Neuronal stem cell (in vitro differentiated cells): ENCODE data around the gene TNFSF15.

ENCODE experiments used
- DNase-seq: peaks from one replicate; pipeline ENCODE4 v3.0.0-alpha.2; 2013; ENCODE audit warnings: low spot score
- H2AFZ ChIP-seq: one replicate; pipeline ENCODE4 v1.6.1; 2013; ENCODE audit warnings: mild to moderate bottlenecking, low read length, inconsistent platforms
- H2AK5ac ChIP-seq: 2 replicates; pipeline ENCODE4 v1.6.1; 2013; ENCODE audit warnings: low read depth, mild to moderate bottlenecking, inconsistent platforms, low read length, moderate library complexity, mixed read lengths
- H2BK120ac ChIP-seq: 2 replicates; pipeline ENCODE4 v1.6.1; 2013; ENCODE audit warnings: low read depth, mild to moderate bottlenecking, inconsistent platforms, low read length, moderate library complexity, mixed read lengths
- H2BK12ac ChIP-seq: one replicate; pipeline ENCODE4 v1.6.1; 2013; ENCODE audit warnings: low read length, inconsistent platforms
- H2BK15ac ChIP-seq: 2 replicates; pipeline ENCODE4 v1.6.1; 2013; ENCODE audit warnings: mild to moderate bottlenecking, low read length, inconsistent platforms, mixed read lengths
- H2BK5ac ChIP-seq: one replicate; pipeline ENCODE4 v1.6.1; 2013; ENCODE audit warnings: inconsistent platforms, mild to moderate bottlenecking, low read length, moderate library complexity
- H3K14ac ChIP-seq: one replicate; pipeline ENCODE4 v1.6.1; 2013; ENCODE audit warnings: low read length, inconsistent platforms
- H3K18ac ChIP-seq: 2 replicates; pipeline ENCODE4 v1.6.1; 2013; ENCODE audit warnings: low read length, inconsistent platforms
- H3K23ac ChIP-seq: 2 replicates; pipeline ENCODE4 v1.6.1; 2013; ENCODE audit warnings: low read depth, mild to moderate bottlenecking, mixed read lengths, low read length, inconsistent platforms; ENCODE audit not compliant: poor library complexity
- H3K27ac ChIP-seq: replicated peaks from 3 replicates; pipeline ENCODE4 v1.5.1; 2013; ENCODE audit warnings: low read length, inconsistent platforms
- H3K27me3 ChIP-seq, 3 experiments: 2 replicates each; pipeline ENCODE4 v1.6.1; 2013; ENCODE audit warnings: low read length in 3 of 3, mild to moderate bottlenecking in 2 of 3, inconsistent platforms in 1 of 3, low read depth in 1 of 3, mixed read lengths in 1 of 3, moderate library complexity in 1 of 3; ENCODE audit not compliant: control insufficient read depth in 3 of 3, insufficient read depth in 3 of 3
- H3K36me3 ChIP-seq, 2 donors: replicated peaks in 1 of 2; 2 replicates each; pipeline ENCODE4 v1.6.1; 2013; ENCODE audit warnings: low read length in 2 of 2; ENCODE audit not compliant: control insufficient read depth in 2 of 2, insufficient read depth in 2 of 2
- H3K4ac ChIP-seq: 2 replicates; pipeline ENCODE4 v1.6.1; 2013; ENCODE audit warnings: inconsistent platforms, mild to moderate bottlenecking, low read length, moderate library complexity
- H3K4me1 ChIP-seq, 2 donors: 1 replicate in 1 of 2; 2 replicates in 1 of 2; pipeline ENCODE4 v1.6.1; 2013; ENCODE audit warnings: low read length in 2 of 2, low read depth in 1 of 2; ENCODE audit not compliant: control insufficient read depth in 2 of 2, insufficient read depth in 1 of 2
- H3K4me2 ChIP-seq: one replicate; pipeline ENCODE4 v1.6.1; 2013; ENCODE audit warnings: mild to moderate bottlenecking, low read length, inconsistent platforms; ENCODE audit not compliant: insufficient read depth, poor library complexity, severe bottlenecking
- H3K4me3 ChIP-seq, 2 donors: 2 replicates each; pipeline ENCODE4 v1.5.1; 2013; ENCODE audit warnings: low read length in 2 of 2, mild to moderate bottlenecking in 2 of 2, inconsistent platforms in 1 of 2, moderate library complexity in 1 of 2
- H3K79me1 ChIP-seq: one replicate; pipeline ENCODE4 v1.6.1; 2013; ENCODE audit warnings: low read depth, mild to moderate bottlenecking, inconsistent platforms, low read length, moderate library complexity
- H3K9ac ChIP-seq: one replicate; pipeline ENCODE4 v1.6.1; 2013; ENCODE audit warnings: mild to moderate bottlenecking, low read depth, low read length, inconsistent platforms; ENCODE audit not compliant: poor library complexity
- H3K9me3 ChIP-seq, 2 donors: replicated peaks in 1 of 2; 2 replicates each; pipeline versions ENCODE3 to v1.6.1; 2013; ENCODE audit warnings: low read length in 2 of 2, mild to moderate bottlenecking in 2 of 2, inconsistent platforms in 1 of 2, low read depth in 1 of 2, mixed read lengths in 1 of 2, moderate library complexity in 1 of 2; ENCODE audit not compliant: control insufficient read depth in 2 of 2, insufficient read depth in 1 of 2
- H4K8ac ChIP-seq: one replicate; pipeline ENCODE4 v1.6.1; 2013; ENCODE audit warnings: low read depth, mild to moderate bottlenecking, inconsistent platforms, low read length, moderate library complexity
- H4K91ac ChIP-seq: one replicate; pipeline ENCODE4 v1.6.1; 2013; ENCODE audit warnings: low read length, low read depth, mild to moderate bottlenecking, inconsistent platforms; ENCODE audit not compliant: poor library complexity
- WGBS, 2 donors: extraction: QIAGEN DNeasy Blood & Tissue Kit; methylation state at CpG; one replicate each; pipeline ENCODE4 v1.1.7; 2013; ENCODE audit warnings: missing lambda C conversion rate in 2 of 2, mixed read lengths in 1 of 2; ENCODE audit not compliant: insufficient read length in 2 of 2, insufficient replicate concordance in 1 of 2; ENCODE audit errors: extremely low coverage in 2 of 2; 5-methylcytosine and 5-hydroxymethylcytosine counted together

Gene TNFSF15

DNA sequence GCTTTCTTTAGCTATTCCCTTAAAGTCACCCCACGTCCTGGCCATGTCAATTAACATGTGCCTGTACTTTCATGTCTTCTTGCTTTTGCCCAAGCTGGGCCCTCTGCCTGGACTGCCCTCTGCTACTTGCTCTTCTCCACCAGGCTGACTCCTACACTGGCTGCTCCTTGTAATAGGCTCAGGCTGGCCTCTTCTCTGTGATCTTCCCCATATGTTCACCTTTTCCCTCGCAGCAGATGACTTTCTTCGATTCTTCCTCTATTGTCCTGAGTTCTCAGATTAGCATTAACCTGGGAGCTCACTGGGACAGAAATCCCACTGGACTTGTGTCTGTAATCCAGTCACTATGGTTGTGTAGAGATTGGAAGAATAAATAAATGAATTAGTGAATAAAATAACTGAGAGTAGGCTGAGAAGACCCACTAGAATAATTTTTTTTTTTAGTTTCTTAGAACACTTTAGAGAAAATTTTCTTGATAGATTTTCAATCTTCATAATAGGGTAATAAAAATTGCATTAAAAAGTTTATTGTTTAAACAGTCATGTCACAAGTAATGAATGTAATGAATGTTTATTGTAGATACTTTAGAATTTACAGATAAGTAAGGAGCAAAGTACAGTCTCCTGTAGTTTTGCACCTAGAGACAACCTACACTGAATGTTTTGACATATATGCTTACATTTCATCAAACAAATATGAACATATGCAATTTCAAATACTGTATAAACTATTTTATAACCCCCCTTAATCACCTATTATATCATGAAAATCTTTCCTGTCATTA, 47.4 kb upstream of the TNFSF15 start:
- Histone ChIP-seq H3K79me1 (no peaks in the 10 kb centered on the region), H2AK5ac (no peak overlapping the region), H3K9me3 (no peaks in the 10 kb centered on the region), H2AFZ (no peak overlapping the region), H3K23ac (no peak overlapping the region), H3K36me3 (no peaks in the 10 kb centered on the region), H4K91ac (no peak overlapping the region), H2BK15ac (no peak overlapping the region), H3K14ac (no peak overlapping the region), H2BK12ac (no peak overlapping the region), H3K4me3 (no peak overlapping the region), H3K9ac (no peak overlapping the region), H3K4ac (no peak overlapping the region), H2BK5ac (no peak overlapping the region), H3K18ac (no peak overlapping the region), H2BK120ac (no peak overlapping the region), H4K8ac (no peak overlapping the region), H3K27me3 (no peaks in the 10 kb centered on the region), H3K4me2 (no peak overlapping the region), H3K4me1 (peaks cover 0 to 3% of the 10 kb centered on the region in 2 donors), H3K27ac (no peak overlapping the region)
- no CpG with 5 or more reads among the region's 3 CpGs for WGBS, 2 donors
- DNase-seq: no peak

DNA sequence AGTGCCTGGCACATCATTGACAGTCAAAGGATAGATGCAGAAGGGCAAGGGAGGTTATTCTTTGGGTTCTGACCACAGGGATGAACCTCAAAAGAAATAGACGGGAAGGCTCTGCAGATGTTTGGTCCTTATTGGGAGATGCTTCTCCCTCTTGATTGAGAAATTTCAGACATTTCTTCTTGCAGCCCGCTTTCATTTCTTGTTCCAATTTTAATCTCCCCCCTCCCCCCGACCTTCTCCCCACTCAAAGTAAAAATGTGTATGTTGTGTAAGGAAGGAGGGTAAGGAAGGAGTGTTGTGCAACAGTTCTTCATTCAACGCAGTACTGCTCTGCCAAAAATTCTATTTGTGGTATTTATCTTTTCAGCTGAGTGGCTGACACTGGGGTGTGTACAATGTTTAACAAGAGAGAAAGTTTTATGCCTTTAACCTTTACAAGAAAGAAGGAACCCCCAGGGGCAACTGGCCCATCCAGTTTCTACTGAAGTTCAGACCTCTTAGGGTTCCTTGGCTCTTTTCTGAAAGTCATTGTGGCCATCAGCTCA, 46.3 kb upstream of the TNFSF15 start:
- H2BK5ac ChIP-seq: no peak overlapping the region
- H3K4me2 ChIP-seq: no peak overlapping the region
- H3K9ac ChIP-seq: no peak overlapping the region
- no peak overlapping the region for H2BK12ac ChIP-seq
- no peak for DNase-seq
- H2AFZ ChIP-seq: no peak overlapping the region
- H3K4ac ChIP-seq: no peak overlapping the region
- no peak overlapping the region for H3K14ac ChIP-seq
- H3K23ac ChIP-seq: no peak overlapping the region
- no peak overlapping the region for H3K4me3 ChIP-seq
- no peak overlapping the region for H2BK120ac ChIP-seq
- no peak overlapping the region for H2BK15ac ChIP-seq
- H3K9me3 ChIP-seq: no peaks in the 10 kb centered on the region
- no CpG with 5 or more reads among the region's 4 CpGs for WGBS, 2 donors
- H3K4me1 ChIP-seq: peaks cover 0 to 3% of the 10 kb centered on the region in 2 donors
- no peaks in the 10 kb centered on the region for H3K36me3 ChIP-seq
- H2AK5ac ChIP-seq: no peak overlapping the region
- no peak overlapping the region for H3K18ac ChIP-seq
- no peak overlapping the region for H3K27ac ChIP-seq
- no peaks in the 10 kb centered on the region for H3K79me1 ChIP-seq
- H3K27me3 ChIP-seq: no peaks in the 10 kb centered on the region
- H4K91ac ChIP-seq: no peak overlapping the region
- no peak overlapping the region for H4K8ac ChIP-seq

DNA sequence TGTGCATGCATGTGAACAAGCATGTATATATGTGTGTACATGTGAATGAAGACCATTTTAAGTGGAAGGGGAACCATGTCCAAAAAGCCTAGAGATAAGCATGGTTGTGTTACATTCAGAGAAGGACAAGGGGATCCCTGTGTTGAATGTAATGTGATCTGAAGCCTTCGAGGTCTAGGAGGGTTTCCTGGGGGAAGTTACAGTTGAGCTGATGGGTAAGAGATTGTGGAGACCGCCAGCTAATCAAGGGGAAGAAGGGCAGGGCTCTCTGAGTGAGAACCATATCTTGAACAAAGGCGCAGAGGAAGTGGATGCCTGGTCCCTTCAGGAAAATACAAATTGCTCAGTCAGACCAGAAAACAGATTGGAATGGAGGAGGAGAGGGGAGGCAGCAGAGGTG, 45.5 kb upstream of the TNFSF15 start:
- no peaks in the 10 kb centered on the region for H3K9me3 ChIP-seq
- no peak overlapping the region for H2AFZ ChIP-seq
- H3K36me3 ChIP-seq: no peaks in the 10 kb centered on the region
- H2BK5ac ChIP-seq: no peak overlapping the region
- no peak for DNase-seq
- no peaks in the 10 kb centered on the region for H3K79me1 ChIP-seq
- no peak overlapping the region for H2BK12ac ChIP-seq
- no peak overlapping the region for H3K9ac ChIP-seq
- no peak overlapping the region for H3K4me3 ChIP-seq
- no peak overlapping the region for H3K14ac ChIP-seq
- no CpG with 5 or more reads among the region's 3 CpGs for WGBS, 2 donors
- H3K18ac ChIP-seq: no peak overlapping the region
- H3K4ac ChIP-seq: no peak overlapping the region
- no peak overlapping the region for H2BK15ac ChIP-seq
- no peak overlapping the region for H4K8ac ChIP-seq
- H2AK5ac ChIP-seq: no peak overlapping the region
- H3K23ac ChIP-seq: no peak overlapping the region
- H3K4me2 ChIP-seq: no peak overlapping the region
- H4K91ac ChIP-seq: no peak overlapping the region
- no peak overlapping the region for H3K27ac ChIP-seq
- peaks cover 0 to 3% of the 10 kb centered on the region in 2 donors for H3K4me1 ChIP-seq
- no peak overlapping the region for H2BK120ac ChIP-seq
- no peaks in the 10 kb centered on the region for H3K27me3 ChIP-seq

DNA sequence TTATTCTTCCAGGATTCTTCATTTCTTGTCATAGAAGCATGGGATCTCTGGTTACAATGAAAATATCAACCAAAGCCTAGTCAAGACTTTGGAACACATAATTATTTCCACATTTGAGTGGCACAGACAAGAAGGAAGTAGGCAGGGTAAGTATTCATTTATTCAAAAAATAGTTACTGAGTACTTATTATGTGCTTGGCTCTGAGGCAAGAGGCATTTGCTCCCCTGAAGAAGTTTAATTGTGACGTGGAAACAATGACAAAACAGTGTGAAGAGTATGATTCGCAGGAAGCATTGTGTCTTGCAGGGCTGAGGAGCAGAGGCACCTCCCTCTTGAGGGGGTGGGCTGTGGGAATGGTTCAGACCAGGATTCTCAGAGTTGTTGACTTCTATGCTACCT, 45.0 kb upstream of the TNFSF15 start:
- H4K91ac ChIP-seq: no peak overlapping the region
- H3K23ac ChIP-seq: no peak overlapping the region
- no peak overlapping the region for H3K4ac ChIP-seq
- H3K4me2 ChIP-seq: no peak overlapping the region
- H3K14ac ChIP-seq: no peak overlapping the region
- H3K27me3 ChIP-seq: no peaks in the 10 kb centered on the region
- no peak overlapping the region for H3K18ac ChIP-seq
- H2BK120ac ChIP-seq: no peak overlapping the region
- H3K36me3 ChIP-seq: no peaks in the 10 kb centered on the region
- no peak overlapping the region for H2AFZ ChIP-seq
- H2AK5ac ChIP-seq: no peak overlapping the region
- no peak for DNase-seq
- no peak overlapping the region for H2BK5ac ChIP-seq
- H2BK12ac ChIP-seq: no peak overlapping the region
- H3K79me1 ChIP-seq: no peaks in the 10 kb centered on the region
- H3K9me3 ChIP-seq: no peaks in the 10 kb centered on the region
- H3K27ac ChIP-seq: no peak overlapping the region
- H3K4me3 ChIP-seq: no peak overlapping the region
- peaks cover 0 to 3% of the 10 kb centered on the region in 2 donors for H3K4me1 ChIP-seq
- no peak overlapping the region for H4K8ac ChIP-seq
- H3K9ac ChIP-seq: no peak overlapping the region
- WGBS, 2 donors: no CpG with 5 or more reads among the region's 2 CpGs
- no peak overlapping the region for H2BK15ac ChIP-seq
